ENCODE measurements around the gene TMEM131L.
"Not testable (repeated sequence)": the region's sequence is repeated elsewhere in the genome, so short reads cannot be mapped to it uniquely, and the experiment has no call there.

Gene TMEM131L

GRCh38 chr4:153543351-153543750 is 77.2 kb downstream of the TMEM131L start:
- DNase-seq (ENCODE audit: low read depth), result no peak

DNA sequence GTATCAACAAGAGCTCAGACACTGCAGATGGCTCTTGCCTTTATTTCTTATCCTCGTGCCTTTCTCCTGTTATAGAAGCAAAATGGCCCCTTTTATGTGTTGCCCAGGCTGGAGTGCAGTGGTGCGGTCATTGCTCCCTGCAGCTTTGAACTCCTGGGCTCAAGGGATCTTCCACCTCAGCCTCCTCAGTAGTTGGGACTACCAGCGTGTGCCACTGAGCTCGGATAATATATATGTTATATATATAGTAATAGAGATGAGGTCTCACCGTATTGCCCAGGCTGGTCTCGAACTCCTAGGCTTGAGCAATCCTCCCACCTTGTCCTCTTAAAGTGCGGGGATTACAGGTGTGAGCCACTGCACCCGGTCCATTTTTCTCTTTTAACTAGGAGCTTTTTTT is 79.7 kb downstream of the TMEM131L start:
- no peak for DNase-seq (ENCODE audit: low read depth)

DNA sequence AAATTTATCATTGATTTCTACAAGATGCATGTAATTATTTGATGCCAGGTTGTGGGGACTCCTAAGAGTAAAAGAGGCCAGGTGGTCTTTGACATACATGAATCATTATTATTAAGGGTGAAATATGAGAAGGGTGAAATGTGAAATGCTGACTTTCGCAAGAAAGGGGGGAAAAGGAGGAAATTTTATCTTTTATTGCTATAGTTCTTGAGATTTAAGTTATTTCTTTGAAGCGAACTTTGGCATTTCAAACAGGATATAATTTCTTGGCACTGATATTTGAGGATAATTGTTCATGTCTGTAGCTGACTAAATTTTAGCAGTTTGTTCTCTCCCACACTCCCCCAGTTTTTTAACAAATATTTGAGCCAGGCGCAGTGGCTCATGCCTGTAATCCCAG is 80.1 kb downstream of the TMEM131L start:
- no peak for DNase-seq (ENCODE audit: low read depth)

DNA sequence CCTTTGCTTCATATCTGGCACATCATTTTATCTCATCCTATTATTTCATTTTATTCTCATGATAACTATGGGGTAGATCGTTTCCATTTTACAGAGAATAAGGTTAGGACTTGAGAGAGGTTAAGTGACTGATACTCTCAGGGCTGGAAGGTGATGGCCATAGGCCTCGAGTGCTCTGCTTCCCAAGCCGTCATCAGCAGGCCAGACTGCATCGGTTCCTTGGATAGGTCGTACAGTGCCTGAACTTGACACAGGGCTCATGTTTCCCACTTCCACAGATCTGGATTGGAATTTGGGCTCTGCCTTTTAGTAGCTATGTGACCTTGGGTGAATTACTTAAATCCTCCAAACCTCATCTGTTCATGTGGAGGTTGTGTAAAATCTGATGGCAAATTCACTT is 81.4 kb downstream of the TMEM131L start:
- no peak for DNase-seq (ENCODE audit: low read depth)

GRCh38 chr4:153548907-153549306 is 82.7 kb downstream of the TMEM131L start:
- not testable (repeated sequence) for DNase-seq (ENCODE audit: low read depth)

DNA sequence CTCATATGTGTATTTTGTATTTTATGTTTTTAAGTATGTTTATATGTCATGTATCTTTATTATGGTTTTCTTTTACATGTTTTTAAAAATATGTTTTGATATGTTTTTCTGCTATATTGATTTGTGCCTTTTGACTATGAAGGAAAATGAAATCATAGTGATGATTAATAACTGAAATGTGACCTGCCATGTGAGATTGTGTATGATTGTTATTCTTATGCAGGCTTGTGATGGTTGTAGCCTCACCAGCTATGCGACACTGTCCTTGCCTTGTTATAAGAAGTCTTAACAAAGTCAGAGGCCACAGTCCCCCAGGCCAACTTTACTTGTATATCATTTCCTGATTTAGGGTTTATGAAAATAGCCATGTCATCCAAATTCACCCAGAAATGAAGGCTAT is 83.2 kb downstream of the TMEM131L start:
- no peak for DNase-seq (ENCODE audit: low read depth)

DNA sequence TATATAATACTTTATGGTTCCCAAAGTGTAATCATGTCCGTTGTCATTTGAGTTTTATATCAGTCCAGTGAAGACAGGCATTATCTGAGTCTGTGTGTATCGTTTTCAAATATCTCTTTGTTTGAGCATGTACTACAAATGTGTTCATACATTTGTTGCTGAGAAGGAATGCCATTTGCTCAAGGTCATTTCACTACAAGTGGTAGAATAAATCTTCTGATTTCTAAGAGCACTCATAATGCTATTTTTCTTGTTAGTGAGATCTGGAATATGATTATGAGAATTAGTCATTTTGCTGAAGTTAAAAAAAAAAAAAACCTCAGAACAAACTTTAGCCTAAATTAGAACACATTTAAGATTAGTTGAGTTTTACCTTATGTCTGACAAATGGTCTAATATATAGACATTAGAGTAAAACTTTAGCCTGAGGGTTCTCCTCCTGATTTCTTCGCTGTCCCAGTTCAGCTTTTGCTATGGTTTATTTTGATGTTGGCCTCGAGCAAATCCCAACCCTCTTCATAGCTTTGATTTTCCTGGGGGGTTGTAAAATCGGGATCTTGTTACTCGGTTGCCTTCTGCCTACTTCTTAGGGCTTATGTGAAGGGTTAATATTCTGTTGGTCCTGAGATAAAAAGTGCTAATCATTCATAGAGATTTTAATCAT is 87.1 kb downstream of the TMEM131L start:
- DNase-seq (ENCODE audit: low read depth), result no peak

DNA sequence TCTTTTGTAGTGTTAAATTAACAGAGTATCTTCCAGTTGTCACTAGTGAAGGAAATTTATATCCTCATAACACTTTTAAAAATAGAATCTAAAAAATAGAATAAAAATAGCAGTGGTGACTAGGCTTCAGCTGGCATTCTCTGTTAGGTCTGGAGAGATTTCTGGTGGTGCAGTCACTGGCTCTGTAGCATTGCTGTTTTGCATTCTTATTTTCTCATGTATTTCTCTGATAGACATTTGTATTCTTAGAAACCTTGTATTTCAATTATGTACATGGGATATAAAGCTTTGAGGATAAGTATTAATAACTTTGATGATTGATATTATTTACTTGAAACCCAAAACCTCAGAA is 87.6 kb downstream of the TMEM131L start:
- no peak for DNase-seq (ENCODE audit: low read depth)

DNA sequence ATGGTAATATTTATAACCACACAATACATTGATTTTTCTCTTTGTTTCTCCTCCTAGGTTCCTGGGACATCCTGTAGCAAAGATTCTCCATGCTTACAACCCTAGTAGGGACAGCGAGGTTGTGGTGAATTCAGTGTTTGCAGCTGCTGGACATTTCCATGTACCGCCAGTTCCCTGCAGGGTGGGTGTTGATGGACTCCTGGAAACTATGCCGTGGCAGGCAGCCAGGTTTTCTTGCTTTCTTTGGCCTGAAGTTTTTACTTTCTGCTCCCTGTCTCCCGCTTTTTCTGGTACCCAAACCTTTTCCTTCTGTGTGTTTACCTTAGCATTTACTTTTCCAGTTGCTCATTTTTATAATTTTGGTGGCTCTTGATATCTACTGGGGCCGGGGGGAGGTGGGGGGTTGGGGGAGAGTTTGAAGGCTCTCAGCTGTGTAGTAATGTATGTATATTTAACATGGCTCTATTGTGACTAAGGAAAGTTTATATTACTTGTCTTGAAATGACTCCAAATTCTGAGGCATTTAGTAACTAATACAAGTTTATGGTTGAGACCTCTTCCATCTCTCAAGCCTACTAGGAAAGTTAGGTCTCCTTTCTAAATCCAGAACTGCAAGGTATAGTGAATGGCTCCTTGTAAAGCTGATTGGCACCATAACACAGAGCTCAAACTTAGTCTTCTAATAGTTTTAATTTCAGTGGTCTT is 89.7 kb downstream of the TMEM131L start:
- no peak for DNase-seq (ENCODE audit: low read depth)

DNA sequence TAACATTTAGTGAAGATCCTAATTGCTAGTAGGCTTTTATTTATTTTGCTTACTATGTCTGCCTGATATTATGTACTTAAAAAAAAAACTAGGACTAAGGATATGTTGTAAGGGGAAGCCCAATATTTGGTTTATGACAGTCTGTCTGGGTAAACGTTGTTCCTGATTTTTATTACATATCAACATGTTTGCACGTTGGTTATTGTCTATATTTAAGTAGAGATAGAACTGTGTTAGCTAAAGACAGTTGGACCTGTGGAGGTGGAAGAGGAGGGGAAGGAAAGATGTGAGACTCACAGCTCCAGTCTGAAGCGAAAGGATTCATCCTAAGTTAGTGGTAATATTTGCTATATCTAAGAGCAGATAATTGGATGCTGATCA is 90.3 kb downstream of the TMEM131L start:
- no peak for DNase-seq (ENCODE audit: low read depth)

- DNase-seq (ENCODE audit: low read depth), result no peak
Measured at GRCh38 chr4:153560908-153561307, 94.7 kb downstream of the TMEM131L start.

GRCh38 chr4:153564630-153565525 is 98.7 kb downstream of the TMEM131L start:
- no peak for DNase-seq (ENCODE audit: low read depth)

DNA sequence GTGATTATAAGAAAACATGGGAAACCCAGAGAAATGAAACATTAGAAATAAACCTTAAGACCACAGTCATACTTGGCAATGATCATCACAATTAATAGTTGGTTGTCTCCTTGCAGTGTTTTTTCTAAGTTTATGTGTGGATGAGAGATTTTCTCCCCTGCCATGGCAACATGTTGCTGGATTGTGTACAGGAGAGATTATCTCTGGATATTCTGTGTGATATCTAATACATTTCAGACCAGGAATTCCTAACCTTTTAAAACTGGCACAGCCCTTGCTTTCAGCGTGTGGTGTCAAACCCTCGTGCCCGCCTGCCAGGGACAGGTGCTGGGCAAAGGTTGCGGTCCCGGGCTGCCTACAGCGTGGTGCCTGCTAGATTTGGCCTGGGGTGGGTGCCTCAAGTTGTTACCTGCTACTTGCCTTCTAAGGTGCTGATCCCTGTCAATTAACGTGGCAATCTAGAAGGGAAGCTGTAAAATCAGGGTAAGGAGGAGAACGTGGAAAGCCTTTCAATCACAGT is 100.5 kb downstream of the TMEM131L start:
- DNase-seq (ENCODE audit: low read depth), result no peak

- not testable (repeated sequence) for DNase-seq (ENCODE audit: low read depth)
Measured at GRCh38 chr4:153567660-153568059, 101.5 kb downstream of the TMEM131L start.

DNA sequence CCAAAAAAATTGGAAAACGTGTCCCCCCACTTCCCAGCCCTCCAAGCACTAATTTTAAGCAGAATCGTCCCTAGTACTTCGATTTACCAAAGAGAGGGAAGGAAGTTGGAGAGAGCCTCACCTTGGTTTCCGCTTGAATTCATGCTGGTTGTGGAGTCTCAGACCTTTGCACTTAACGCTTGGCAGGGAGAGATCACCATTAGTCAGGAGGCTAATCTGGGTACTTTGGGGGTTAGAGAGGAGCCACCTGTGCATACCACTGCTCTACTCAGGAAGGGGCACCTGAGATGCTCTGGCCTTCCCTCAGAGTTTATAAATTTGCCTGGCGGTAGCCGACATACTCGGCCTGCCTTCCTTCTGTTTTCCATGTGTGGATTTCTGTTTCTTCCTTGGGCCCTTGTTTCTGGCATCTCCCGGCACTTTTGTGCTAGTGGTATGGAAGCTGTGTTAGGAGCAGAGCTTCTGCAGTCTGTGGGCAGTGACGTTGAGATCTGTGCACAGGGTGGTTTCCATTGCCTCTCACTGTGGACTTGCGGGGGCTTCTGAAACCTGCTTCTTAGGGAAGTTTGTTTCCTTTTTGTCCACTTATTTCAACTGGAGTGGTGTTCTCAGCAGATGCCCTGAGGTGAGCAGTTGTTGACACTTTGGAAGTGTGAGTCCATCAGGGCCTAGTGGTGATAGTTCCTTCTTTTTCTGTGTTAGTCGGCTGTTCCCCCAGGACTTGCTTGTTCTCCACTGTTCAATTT is 104.2 kb downstream of the TMEM131L start:
- no peak for DNase-seq (ENCODE audit: low read depth)

DNA sequence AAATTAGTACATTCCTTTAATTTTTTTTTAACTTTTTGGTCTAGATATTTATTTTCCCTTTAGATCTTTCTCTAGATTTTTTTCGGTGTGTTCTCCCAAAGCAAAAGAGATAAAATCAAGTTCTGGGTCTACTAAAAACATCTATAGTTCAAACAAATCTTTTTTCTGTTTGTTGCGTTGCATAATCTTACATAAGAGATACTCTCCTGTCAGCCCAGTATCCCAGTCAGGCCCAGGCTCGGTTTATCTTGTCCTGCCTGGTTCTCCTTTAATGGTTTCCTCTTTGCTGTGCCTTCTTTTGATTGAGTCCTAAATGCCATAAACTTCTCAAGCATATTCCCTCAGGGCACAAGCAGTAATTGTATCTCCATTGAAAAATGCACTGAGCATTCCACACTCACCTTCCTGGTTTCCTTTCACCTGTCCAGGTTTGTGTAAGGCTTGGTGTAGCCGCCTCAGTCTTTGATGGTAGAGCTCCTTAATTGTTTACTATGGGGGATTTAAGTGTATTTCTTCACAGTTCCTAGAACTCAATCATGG is 104.9 kb downstream of the TMEM131L start:
- DNase-seq (ENCODE audit: low read depth), result no peak

DNA sequence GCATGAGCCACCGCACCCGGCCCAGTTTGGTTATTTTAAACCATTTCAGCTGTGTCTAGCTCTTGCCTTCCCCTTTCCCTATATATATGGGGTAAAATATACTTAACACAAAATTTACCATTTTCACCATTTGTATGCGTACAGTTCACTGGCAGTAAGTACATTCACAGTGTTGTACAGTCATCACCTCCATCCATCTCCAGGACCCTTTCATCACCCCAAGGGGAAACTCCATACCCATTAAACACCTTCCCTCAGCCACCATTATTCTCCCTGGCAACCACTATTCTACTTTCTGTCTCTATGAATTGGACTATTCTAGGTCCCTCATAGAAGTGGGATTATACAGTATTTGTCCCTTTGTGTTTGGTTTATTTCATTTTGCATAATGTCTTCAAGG is 106.4 kb downstream of the TMEM131L start:
- no peak for DNase-seq (ENCODE audit: low read depth)

DNA sequence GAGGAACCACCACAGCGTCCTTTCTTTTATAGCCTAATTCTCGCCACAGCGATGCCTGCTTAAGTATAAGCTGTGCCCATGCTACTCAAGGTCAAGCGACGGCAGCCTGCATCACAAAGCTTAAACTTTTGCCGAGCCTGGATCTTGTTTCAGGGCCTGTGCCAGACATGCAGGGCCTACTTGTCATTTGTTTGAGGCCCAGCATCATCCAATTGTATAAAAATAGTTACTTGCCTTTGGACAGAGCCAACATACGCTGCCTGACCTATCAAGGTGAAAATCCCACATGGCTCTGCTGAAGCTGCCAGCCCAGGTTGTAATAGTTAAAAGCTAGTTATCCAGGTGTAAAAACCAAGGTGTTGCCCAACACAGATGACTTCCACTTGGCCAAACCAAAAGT is 107.1 kb downstream of the TMEM131L start:
- no peak for DNase-seq (ENCODE audit: low read depth)

- peak; percentile 38 for DNase-seq (ENCODE audit: low read depth)
Measured at GRCh38 chr4:153573881-153574802, 108.0 kb downstream of the TMEM131L start.

- no peak for DNase-seq (ENCODE audit: low read depth)
Measured at GRCh38 chr4:153576443-153576774, 110.2 kb downstream of the TMEM131L start.

DNA sequence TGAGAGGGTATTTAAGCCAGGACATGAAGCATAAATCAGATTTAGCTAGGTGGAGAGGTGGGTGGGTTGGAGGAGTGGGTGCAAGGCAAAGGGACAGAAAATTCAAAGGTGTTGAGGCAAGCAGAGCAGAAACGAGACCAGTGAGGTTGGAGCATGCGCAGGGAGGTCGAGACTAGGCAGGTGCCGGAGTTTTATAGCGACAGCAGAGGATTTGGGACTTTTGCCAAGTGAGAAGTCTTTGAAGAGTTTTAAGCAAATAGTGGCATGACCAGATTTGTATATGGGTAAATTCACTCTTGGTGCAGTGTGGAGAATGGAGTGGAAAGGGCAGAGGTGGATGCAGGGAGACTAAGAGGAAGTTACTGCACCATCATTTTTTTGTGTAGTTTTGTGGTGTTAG is 110.9 kb downstream of the TMEM131L start:
- DNase-seq (ENCODE audit: low read depth), result no peak

Data from activated T-helper 1 cell treated with Interleukin-2 at 50 U/mL for 16 hours (primary cell).